Endothelial cell of umbilical vein (primary cell): ENCODE data around the gene GPR87. TPM values are rescaled to one million over a fixed set of nuclear protein-coding genes. Genes with fewer than 3 reads are reported as not detected.

ENCODE experiments used
- BruUV-seq: library from RNA; stranded (reverse); fragments of 400-500 nt; replicated peaks from 2 replicates; lab custom pipeline; 2021; lab: Mats Ljungman, UMichigan
- CTCF ChIA-PET: fragments of 300-600, 350-600 bp; sonication (Branson Sonifier 250); formaldehyde crosslinking; loops from one replicate; lab custom pipeline; 2021; ENCODE audit warnings: antibody characterized with exemption, inconsistent platforms; lab: Charles Lee
- POLR2A ChIA-PET: fragments of 300-600, 350-600 bp; sonication (Branson Sonifier 250); formaldehyde crosslinking; loops from one replicate; lab custom pipeline; 2021; ENCODE audit warnings: antibody characterized with exemption, inconsistent platforms; lab: Charles Lee
- DNase-seq: peaks from one replicate; pipeline ENCODE4 v3.0.0-alpha.2; 2011; ENCODE audit warnings: low read depth, low spot score
- FAIRE-seq: peaks from 2 replicates; lab custom pipeline; 2011; peaks lifted over from hg19 to GRCh38; lab: Jason Lieb, UNC
- H2AFZ ChIP-seq: 2 replicates; pipeline ENCODE4 v1.6.0; 2012; ENCODE audit warnings: low read depth, low read length, control low read depth, inconsistent platforms
- H3K27ac ChIP-seq: 2 replicates; pipeline ENCODE4 v1.5.1; 2011; ENCODE audit warnings: low read depth, mild to moderate bottlenecking, control low read depth, low read length, moderate library complexity; ENCODE audit not compliant: insufficient read depth
- H3K27me3 ChIP-seq, 2 experiments: 2 replicates each; pipeline versions ENCODE4 v1.6.0 to v1.6.1; 2011; ENCODE audit warnings: low read length in 2 of 2, mixed read lengths in 1 of 2; ENCODE audit not compliant: control insufficient read depth in 2 of 2, insufficient read depth in 2 of 2
- H3K36me3 ChIP-seq, 2 experiments: 2 replicates in 1 of 2; 3 replicates in 1 of 2; pipeline ENCODE4 v1.5.1; 2011; ENCODE audit warnings: low read length in 2 of 2, mild to moderate bottlenecking in 1 of 2, moderate library complexity in 1 of 2; ENCODE audit not compliant: control insufficient read depth in 2 of 2, insufficient read depth in 2 of 2; ENCODE audit errors: extremely low read depth in 1 of 2
- H3K4me1 ChIP-seq: 3 replicates; pipeline ENCODE4 v1.5.1; 2011; ENCODE audit warnings: mild to moderate bottlenecking, low read length; ENCODE audit not compliant: control insufficient read depth, insufficient read depth; ENCODE audit errors: extremely low read depth
- H3K4me2 ChIP-seq: 2 replicates; pipeline ENCODE4 v1.6.1; 2011; ENCODE audit warnings: low read length, control low read depth, mixed read lengths; ENCODE audit not compliant: insufficient read depth
- H3K4me3 ChIP-seq, 3 experiments: fragments of 200-600 bp in 1 of 3; sonication (generic), shearing (Covaris generic) in 1 of 3; replicated peaks in 1 of 3; 2 replicates each; pipeline ENCODE4 v1.5.1; 2011 to 2016; ENCODE audit warnings: control low read depth in 3 of 3, low read length in 3 of 3, mild to moderate bottlenecking in 2 of 3, inconsistent platforms in 1 of 3, low read depth in 1 of 3, moderate library complexity in 1 of 3; ENCODE audit not compliant: insufficient read depth in 1 of 3
- H3K79me2 ChIP-seq: 2 replicates; pipeline ENCODE4 v1.6.0; 2012; ENCODE audit warnings: low read length, inconsistent platforms; ENCODE audit not compliant: control insufficient read depth, insufficient read depth
- H3K9ac ChIP-seq: replicated peaks from 2 replicates; pipeline ENCODE3; 2011; ENCODE audit warnings: low read length, control low read depth; ENCODE audit not compliant: insufficient read depth; ENCODE audit errors: extremely low read depth
- H3K9me1 ChIP-seq: replicated peaks from 3 replicates; pipeline ENCODE4 v1.6.0; 2011; ENCODE audit warnings: mild to moderate bottlenecking, low read length; ENCODE audit not compliant: control insufficient read depth, insufficient read depth; ENCODE audit errors: extremely low read depth
- H3K9me3 ChIP-seq: replicated peaks from 2 replicates; pipeline ENCODE4 v1.5.1; 2012; ENCODE audit warnings: low read length, inconsistent platforms; ENCODE audit not compliant: control insufficient read depth, insufficient read depth
- H4K20me1 ChIP-seq: replicated peaks from 2 replicates; pipeline ENCODE3; 2011; ENCODE audit warnings: mild to moderate bottlenecking, low read length; ENCODE audit not compliant: control insufficient read depth, insufficient read depth; ENCODE audit errors: extremely low read depth
- EZH2 ChIP-seq: IDR thresholded peaks from 2 replicates; pipeline ENCODE4 v1.6.1; 2012; ENCODE audit warnings: borderline replicate concordance, low read depth, mild to moderate bottlenecking, moderate library complexity, low read length, inconsistent platforms; ENCODE audit not compliant: severe bottlenecking
- FOS ChIP-seq: IDR thresholded peaks from 2 replicates; pipeline ENCODE4 v1.6.1; 2011; ENCODE audit warnings: mild to moderate bottlenecking, low read length, moderate library complexity, borderline replicate concordance; ENCODE audit not compliant: insufficient read depth
- GATA2 ChIP-seq: IDR thresholded peaks from 2 replicates; pipeline ENCODE4 v1.7.0; 2011; ENCODE audit warnings: low read depth, mild to moderate bottlenecking, moderate library complexity, mixed read lengths, low read length; ENCODE audit not compliant: insufficient read length, insufficient read depth
- JUN ChIP-seq: IDR thresholded peaks from 2 replicates; pipeline ENCODE4 v1.6.1; 2011; ENCODE audit warnings: borderline replicate concordance, low read depth; ENCODE audit not compliant: insufficient read length, insufficient read depth
- MYC ChIP-seq: IDR thresholded peaks from one replicate; pipeline ENCODE4 v1.6.1; 2011; ENCODE audit warnings: mild to moderate bottlenecking, low read depth, low read length
- POLR2A ChIP-seq: IDR thresholded peaks from 2 replicates; pipeline ENCODE4 v1.6.1; 2012; ENCODE audit warnings: low read depth, mild to moderate bottlenecking, control low read depth, low read length
- POLR2AphosphoS5 ChIP-seq: IDR thresholded peaks from 2 replicates; pipeline ENCODE4 v1.6.1; 2012; ENCODE audit warnings: low read depth, mild to moderate bottlenecking, control low read depth, low read length, moderate library complexity; ENCODE audit not compliant: insufficient read depth
- dilution Hi-C: fragments of 300-500 bp; cut with MboI; formaldehyde crosslinking; loops from one replicate; pipeline ENCODE4 v1.15.0; 2019; ENCODE audit warnings: low sequenced_read_pairs; ENCODE audit not compliant: extremely low pct_ligation_motif_present
- intact Hi-C: fragments of 100-400 bp; cut with micrococcal nuclease; formaldehyde crosslinking; loops from one replicate; pipeline ENCODE4 v1.10.0; 2022
- polyA plus RNA-seq, 4 experiments: library from polyadenylated mRNA; depleted of rRNA in 3 of 4; stranded (reverse) in 3 of 4; unstranded in 1 of 4; fragments of >200 nt; gene quantifications; 2 replicates each; pipeline versions ENCODE4 v1.2.1 to v1.2.3, GENCODE V29; 2011 to 2012; ENCODE audit warnings: missing spikeins in 1 of 4
- total RNA-seq: library from RNA; stranded (reverse); gene quantifications from 2 replicates; pipeline ENCODE4 v1.2.3, GENCODE V29; 2021
- TF ChIP-seq, protein P1 (sequence below), 2 donors: IDR thresholded peaks; 1 replicate in 1 of 2; 2 replicates in 1 of 2; pipeline ENCODE4 v1.5.1; 2011; ENCODE audit warnings: low read length in 2 of 2, mild to moderate bottlenecking in 2 of 2, moderate library complexity in 2 of 2, control low read depth in 1 of 2, inconsistent platforms in 1 of 2, low read depth in 1 of 2; ENCODE audit not compliant: insufficient read depth in 1 of 2; ENCODE audit errors: extremely low read depth in 1 of 2
- TF ChIP-seq, protein P2 (sequence below): IDR thresholded peaks from 2 replicates; pipeline ENCODE4 v1.6.1; 2011; ENCODE audit not compliant: insufficient read depth, insufficient read length

GPR87 gene
- total and polyA plus RNA-seq, 2 donors (not counting 3 experiments of a cell fraction or from before 2014, with no cell fraction given), result not detected

DNA sequence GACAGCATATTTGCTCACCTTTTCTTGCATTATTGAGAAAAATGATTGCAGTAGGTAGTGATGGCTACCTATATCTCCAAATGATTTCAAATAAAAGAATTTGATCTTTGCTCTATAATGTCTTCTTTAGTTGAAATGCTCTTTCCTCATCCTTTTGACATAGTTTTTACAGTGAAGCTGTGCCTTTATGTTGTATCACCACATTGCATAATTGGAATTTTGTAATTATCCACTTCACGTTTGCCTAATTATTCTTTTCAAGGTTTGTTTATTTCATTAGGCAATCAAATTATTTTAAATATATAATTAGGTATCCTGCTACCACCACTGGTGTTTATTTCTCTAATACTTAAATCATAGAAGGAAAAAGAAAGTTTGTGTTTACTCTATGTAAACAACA is 34.0 kb upstream of the GPR87 start:
- dilution Hi-C loops, result no loop called here
- no peaks in the 10 kb centered on the region for H4K20me1 ChIP-seq
- no peak for DNase-seq
- FAIRE-seq, result no peak
- H3K9me1 ChIP-seq, result no peaks in the 10 kb centered on the region
- no peaks in the 10 kb centered on the region for H3K79me2 ChIP-seq
- no peak overlapping the region for H3K27ac ChIP-seq
- TF ChIP-seq GATA2 (no peak), MYC (no peak), POLR2A (no peak)
- TF ChIP-seq, protein P1, sequence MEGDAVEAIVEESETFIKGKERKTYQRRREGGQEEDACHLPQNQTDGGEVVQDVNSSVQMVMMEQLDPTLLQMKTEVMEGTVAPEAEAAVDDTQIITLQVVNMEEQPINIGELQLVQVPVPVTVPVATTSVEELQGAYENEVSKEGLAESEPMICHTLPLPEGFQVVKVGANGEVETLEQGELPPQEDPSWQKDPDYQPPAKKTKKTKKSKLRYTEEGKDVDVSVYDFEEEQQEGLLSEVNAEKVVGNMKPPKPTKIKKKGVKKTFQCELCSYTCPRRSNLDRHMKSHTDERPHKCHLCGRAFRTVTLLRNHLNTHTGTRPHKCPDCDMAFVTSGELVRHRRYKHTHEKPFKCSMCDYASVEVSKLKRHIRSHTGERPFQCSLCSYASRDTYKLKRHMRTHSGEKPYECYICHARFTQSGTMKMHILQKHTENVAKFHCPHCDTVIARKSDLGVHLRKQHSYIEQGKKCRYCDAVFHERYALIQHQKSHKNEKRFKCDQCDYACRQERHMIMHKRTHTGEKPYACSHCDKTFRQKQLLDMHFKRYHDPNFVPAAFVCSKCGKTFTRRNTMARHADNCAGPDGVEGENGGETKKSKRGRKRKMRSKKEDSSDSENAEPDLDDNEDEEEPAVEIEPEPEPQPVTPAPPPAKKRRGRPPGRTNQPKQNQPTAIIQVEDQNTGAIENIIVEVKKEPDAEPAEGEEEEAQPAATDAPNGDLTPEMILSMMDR (IDR thresholded peaks at IDR 0.05; ENCODE audit: extremely low read depth in 1 of 2, insufficient read depth in 1 of 2, low read depth in 1 of 2, low read length in 2 of 2), result no peak
- TF ChIP-seq, protein P2, sequence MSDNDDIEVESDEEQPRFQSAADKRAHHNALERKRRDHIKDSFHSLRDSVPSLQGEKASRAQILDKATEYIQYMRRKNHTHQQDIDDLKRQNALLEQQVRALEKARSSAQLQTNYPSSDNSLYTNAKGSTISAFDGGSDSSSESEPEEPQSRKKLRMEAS, result no peak
- no peak overlapping the region for H3K4me3 ChIP-seq
- peaks cover 4 to 8% of the 10 kb centered on the region in 2 experiments for H3K27me3 ChIP-seq
- ChIA-PET CTCF (no interaction called here), POLR2A (no interaction called here)
- no peaks in the 10 kb centered on the region for H3K36me3 ChIP-seq
- no peak overlapping the region for H3K9ac ChIP-seq
- H3K4me2 ChIP-seq, result no peak overlapping the region
- BruUV-seq, result no TSS peak
- no peak overlapping the region for H2AFZ ChIP-seq
- H3K4me1 ChIP-seq, result no peaks in the 10 kb centered on the region
- H3K9me3 ChIP-seq, result no peaks in the 10 kb centered on the region
- intact Hi-C loops, result no loop called here

DNA sequence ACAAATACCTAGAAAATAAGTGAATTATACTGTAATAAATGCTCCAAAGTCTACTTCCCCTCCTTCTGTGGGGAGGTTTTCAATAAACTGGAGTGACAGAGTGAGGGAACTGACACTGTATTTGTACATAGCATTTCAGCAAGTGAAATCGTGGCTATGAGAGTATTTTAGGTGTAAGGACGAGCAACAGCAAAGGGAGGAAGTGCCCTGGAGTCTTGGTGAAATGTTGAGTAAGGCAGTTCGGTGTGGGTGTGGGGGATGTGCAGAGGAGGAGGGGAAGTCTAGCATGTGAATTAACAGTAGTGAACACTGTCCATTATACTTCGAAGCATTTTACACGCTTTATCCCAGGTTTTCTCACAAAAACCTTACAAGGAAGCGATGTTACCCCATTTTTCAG is 30.8 kb upstream of the GPR87 start:
- Histone ChIP-seq H3K4me3 (no peak overlapping the region), H2AFZ (no peak overlapping the region), H3K9me3 (no peaks in the 10 kb centered on the region)

More for the DNA sequence above, 30.8 kb upstream of the GPR87 start:
- Histone ChIP-seq H3K4me1 (no peaks in the 10 kb centered on the region), H3K27ac (no peak overlapping the region), H4K20me1 (no peaks in the 10 kb centered on the region), H3K9ac (no peak overlapping the region), H3K36me3 (no peaks in the 10 kb centered on the region), H3K79me2 (no peaks in the 10 kb centered on the region), H3K4me2 (no peak overlapping the region), H3K9me1 (no peaks in the 10 kb centered on the region), H3K27me3 (peaks cover 4 to 8% of the 10 kb centered on the region in 2 experiments)
- TF ChIP-seq EZH2 (no peak), JUN (no peak), FOS (no peak), POLR2AphosphoS5 (no peak), MYC (no peak), POLR2A (no peak)
- TF ChIP-seq, protein P1 (IDR thresholded peaks at IDR 0.05; ENCODE audit: extremely low read depth in 1 of 2, insufficient read depth in 1 of 2, low read depth in 1 of 2, low read length in 2 of 2), result no peak
- TF ChIP-seq, protein P2, result no peak
- dilution Hi-C loops, result no loop called here
- FAIRE-seq (no peak), DNase-seq (no peak)
- ChIA-PET POLR2A (no interaction called here), CTCF (no interaction called here)
- intact Hi-C loops, result no loop called here
- BruUV-seq, result no TSS peak
